ENCODE results near the gene MAP3K14.

DNA sequence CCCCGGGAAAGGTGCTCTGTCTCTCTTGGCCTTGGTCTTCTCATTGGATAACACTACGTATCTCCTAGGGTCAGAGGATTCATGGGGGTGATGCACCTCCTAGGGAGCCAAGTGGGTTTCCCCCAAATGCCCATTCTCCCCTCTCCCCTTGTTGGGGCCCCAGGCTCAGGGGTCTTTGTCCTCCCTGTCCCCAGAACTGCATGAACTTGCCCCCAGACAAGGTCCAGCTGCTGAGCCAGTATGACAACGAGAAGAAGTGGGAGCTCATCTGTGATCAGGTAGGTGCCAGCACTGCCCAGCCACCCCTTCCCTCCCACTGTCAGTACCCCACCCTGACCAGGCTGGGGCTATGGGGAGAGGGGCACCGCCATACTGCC, 86.4 kb downstream of the MAP3K14 start:
- TF ChIP-seq, protein P1, sequence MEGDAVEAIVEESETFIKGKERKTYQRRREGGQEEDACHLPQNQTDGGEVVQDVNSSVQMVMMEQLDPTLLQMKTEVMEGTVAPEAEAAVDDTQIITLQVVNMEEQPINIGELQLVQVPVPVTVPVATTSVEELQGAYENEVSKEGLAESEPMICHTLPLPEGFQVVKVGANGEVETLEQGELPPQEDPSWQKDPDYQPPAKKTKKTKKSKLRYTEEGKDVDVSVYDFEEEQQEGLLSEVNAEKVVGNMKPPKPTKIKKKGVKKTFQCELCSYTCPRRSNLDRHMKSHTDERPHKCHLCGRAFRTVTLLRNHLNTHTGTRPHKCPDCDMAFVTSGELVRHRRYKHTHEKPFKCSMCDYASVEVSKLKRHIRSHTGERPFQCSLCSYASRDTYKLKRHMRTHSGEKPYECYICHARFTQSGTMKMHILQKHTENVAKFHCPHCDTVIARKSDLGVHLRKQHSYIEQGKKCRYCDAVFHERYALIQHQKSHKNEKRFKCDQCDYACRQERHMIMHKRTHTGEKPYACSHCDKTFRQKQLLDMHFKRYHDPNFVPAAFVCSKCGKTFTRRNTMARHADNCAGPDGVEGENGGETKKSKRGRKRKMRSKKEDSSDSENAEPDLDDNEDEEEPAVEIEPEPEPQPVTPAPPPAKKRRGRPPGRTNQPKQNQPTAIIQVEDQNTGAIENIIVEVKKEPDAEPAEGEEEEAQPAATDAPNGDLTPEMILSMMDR (IDR thresholded peaks at IDR 0.05; ENCODE audit: low read depth, low read length) = no peak
- TF ChIP-seq EZH2phosphoT487 (IDR thresholded peaks at IDR 0.05; ENCODE audit: low read depth) = no peak
